NCI-H748 (cell line): Measurements from ENCODE around the gene ID1.
"Not testable (repeated sequence)": the region's sequence is repeated elsewhere in the genome, so short reads cannot be mapped to it uniquely, and the experiment has no call there.

ENCODE experiments used
- DNase-seq: peaks from one replicate; lab custom pipeline; 2025; ENCODE audit not compliant: unreplicated experiment; lab: John Stamatoyannopoulos, UW

The ID1 gene

DNA sequence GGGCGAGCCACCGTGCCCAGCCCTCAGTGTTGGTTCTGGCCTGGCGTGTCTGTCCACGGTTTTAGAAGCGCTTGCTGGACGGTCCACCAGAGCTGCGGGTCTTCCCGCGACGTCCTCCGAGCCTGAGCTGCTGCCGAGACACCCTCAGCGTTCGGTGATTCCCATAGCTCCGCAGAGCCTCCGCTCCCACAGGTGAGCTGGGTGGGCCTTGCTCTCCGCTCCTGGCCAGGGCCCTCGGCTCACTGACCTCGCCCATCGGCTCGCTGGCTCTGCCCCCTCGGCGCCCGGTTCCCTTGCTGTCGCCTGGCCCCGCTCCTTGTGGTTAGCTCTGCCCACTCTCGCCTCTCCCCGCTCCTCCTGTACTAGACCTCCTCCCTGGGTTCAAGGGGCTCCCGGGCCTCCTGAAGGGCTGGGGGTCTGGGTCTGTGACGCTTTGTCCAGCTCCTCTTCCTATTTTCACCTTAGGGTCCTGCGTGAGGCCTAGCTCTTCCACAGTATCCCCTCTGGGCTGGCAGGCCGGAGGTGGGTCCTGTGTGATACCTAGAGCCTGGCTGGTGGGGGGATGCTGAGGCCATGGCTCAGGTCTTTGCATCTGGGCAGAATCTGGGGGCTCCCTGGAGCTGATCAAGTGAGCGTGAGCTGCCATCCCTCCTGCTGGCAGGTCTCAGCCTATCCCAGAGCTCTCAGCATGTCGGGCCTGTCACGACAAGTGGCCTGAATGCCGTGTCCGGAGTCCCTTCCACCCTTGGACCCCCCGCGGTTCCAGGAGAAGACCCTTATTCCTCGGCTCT, 27.7 kb downstream of the ID1 start:
- no peak for DNase-seq

DNA sequence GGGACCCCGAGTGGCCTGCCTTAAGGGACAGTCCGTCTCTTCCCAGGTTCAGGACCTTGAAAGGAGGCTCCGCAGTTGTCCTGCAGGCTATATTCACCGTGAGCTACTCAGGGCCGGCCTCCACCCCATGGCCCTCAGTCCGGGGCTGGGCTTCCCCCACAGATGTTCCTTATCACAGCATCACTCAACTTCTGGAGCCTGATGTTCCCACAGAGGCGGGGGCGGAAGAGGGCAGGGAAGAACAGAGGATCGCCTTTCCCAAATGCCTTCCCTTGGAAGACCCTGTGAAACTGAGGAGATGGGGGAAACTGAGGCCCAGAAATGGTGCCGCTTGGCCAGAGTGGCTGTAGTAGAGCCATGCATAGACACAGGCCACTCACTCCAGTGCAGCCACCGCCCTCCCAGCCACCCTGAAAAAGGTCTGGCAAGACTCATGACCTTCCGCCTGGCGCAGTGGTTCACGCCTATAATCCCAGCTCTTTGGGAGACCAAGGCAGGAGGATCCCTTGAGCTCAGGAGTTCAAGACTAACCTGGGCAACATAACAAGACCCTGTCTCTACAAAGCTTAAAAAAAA, 28.3 kb downstream of the ID1 start:
- DNase-seq: no peak

DNA sequence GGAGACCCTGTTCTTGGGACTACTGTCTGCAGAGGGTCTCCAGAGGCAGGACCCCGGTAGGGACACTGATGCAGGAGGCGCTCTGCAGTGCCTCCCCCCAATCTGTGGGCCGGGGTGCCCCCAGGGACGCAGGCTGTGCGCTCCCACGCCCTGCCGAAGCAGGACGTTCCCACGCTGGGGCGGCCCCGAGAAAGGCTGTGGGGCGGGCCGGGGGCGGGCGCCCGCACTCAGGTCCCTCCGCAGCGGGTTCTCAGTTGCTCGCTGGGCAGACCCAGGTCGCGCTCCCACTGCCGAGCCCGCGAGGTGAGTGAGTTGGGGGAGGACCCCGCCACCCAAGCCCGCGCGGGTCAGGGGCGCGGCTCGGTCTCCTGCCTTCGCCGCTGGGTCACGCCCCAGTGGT, 32.6 kb downstream of the ID1 start, which contains the start of gene COX4I2:
Gene COX4I2, plus strand, starts transcription at position 253 of the 400 bp plus-strand sequence. CDS start 1,106 bp downstream, outside the sequence.
- no peak for DNase-seq

DNA sequence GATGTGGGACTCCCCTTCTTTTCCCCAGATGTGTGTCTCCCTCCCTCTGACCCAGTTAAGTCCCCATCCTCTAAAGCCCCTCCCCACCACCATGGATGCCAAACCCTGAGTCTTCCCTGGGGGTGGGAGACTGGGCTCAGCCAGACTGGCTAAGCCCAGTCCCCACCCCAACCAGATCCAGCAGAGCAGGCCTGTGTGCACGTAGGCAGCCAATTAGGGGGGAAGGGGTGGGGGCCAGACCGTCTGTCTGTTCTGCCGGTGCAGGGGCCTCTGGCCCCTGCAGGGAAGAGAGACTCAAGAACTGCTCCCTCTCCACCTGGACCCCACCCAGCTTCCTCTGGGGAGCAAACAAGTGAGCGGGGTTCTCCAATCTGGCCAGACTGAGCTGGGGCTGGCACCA, 33.2 kb downstream of the ID1 start:
- no peak for DNase-seq

DNA sequence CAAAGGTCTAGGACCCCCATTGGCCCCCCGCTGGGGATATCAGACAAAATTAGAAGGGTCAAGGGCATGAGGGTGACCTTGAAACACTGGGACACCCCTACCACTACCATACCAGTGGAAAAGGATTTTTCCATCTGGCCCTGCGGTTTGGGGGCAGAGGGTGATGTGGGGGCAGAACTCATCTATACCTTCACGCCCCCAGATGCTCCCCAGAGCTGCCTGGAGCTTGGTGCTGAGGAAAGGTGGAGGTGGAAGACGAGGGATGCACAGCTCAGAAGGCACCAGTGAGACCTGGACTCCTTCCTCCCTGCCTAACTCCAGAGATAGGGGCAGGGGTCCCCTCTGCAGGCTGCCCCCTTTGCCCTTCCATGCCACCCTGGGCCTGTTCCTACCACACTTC, 33.7 kb downstream of the ID1 start:
- no peak for DNase-seq

DNA sequence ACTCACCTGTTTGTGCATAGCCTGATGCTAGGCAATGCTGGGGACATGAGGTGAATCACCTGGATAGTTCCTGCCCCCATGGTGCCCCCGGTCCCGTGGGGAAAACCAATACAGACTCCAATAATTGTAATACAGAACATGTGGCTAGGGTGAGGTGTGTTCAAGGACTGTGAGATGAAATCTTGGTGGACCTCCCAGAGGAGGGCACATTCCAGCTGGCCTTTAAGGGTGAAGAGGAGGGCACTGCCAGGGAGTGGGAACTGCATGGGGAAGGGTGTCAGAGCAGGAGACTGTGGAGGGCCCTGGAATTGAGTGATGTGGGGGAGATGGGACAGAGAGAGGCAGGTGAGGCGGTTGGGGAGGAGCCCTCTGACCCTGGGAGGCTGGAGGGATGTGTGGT, 35.2 kb downstream of the ID1 start:
- no peak for DNase-seq

DNA sequence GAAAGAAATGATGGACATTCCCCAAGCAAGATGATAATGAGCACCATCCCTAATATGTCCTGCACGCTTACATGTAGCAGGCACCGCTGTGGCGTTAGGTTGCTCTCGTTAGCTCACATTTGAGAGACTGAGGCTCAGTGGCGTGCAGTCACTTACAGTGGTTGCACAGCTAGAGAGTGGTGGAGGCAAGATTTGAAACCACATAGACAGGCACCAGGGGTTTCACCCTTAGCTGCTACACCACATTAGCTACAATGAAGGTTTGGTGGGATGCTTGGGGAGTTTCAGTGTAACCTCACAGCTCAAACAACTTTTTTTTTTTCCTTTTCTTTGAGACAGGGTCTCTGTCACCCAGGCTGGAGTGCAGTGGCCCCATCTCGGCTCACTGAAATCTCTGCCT, 36.3 kb downstream of the ID1 start:
- DNase-seq: no peak

DNA sequence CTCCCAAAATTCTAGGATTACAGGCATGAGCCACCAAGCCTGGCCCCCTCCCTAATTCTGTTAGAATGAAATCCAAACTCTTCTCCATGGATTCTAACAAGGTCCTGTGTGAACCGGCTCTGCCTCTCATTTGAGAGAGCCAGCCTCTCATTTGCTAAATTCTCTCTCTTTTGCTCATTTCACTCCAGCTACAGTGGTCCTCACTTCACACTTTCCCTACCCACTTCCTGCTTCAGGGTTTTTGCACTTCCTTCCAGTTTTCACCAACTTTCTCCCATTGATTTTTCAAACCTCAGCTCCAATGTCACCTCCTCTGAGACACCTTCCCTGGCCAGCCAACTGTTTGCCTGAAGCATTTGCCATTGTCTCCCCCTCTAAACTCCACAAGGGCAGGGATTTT, 37.7 kb downstream of the ID1 start:
- DNase-seq: no peak

DNA sequence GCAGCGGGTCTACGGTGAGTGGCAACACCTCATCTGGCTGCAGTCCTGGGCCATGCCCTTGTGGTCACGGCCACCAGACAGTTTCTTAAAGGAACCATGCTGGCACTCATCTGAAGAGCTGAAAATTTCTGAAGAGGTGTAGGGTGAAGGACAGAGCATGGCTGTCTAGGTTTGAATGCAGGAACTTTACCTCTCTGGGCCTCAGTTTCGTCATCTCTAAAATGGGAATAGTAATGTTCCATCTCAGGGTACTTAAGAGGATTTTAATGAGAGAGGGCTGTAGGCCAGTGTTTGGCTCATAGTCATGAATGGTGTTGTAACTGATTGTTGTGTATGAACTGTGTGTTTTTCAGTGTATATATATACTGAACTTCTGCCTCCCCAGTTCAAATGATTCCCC, 38.4 kb downstream of the ID1 start:
- DNase-seq: no peak

DNA sequence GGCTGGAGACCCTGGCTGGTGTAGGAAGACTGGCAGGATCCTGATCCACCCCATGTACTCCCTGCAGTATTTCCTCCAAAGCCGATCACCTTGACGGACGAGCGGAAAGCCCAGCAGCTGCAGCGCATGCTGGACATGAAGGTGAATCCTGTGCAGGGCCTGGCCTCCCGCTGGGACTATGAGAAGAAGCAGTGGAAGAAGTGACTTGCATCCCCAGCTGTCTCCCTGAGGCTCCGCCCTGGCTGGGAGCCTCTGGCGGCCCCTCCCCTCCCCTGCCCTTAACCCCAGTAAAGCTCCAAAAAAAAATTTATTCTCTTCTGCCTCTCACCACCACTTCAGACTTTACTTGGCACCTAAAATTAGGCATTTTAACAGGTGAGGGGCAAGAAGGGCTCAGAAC, 39.6 kb downstream of the ID1 start:
- peak; percentile 6 for DNase-seq

DNA sequence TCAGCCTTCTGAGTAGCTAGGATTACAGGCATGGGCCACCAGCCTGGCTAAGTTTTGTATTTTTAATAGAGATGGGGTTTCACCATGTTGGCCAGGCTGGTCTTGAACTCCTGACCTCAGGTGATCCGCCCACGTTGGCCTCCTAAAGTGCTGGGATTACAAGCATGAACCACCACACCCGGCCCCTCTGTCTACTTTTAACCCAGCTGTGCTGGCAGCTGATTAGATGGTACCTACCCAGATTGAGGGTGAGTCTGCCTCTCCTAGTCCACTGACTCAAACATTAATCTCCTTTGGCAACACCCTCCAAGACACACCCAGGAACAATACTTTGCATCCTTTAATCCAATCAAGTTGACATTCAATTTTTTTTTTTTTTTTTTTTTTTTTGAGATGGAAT, 43.0 kb downstream of the ID1 start:
- not testable (repeated sequence) for DNase-seq

DNA sequence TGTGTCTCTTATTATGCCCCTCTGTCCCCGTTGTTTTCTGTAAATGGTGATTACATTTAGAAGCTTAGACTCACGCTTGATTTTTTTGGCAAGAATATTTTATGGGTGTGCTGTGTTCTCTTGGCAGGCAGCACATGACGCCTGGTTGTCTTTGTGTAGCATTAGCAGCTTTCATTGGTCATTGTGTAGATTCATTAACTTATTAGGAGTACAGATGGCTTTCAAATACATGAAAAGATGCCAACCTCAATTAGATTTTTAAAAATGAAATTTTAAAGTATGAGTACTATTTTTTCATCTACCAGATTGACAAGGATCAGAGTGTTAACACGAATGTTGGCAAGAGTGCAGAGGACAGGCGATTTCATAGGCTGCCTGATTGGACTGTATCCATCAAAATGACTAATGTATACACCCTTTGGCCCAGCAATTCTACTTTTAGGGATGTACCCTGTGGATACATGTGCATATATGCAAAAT, 47.9 kb downstream of the ID1 start:
- DNase-seq: no peak

DNA sequence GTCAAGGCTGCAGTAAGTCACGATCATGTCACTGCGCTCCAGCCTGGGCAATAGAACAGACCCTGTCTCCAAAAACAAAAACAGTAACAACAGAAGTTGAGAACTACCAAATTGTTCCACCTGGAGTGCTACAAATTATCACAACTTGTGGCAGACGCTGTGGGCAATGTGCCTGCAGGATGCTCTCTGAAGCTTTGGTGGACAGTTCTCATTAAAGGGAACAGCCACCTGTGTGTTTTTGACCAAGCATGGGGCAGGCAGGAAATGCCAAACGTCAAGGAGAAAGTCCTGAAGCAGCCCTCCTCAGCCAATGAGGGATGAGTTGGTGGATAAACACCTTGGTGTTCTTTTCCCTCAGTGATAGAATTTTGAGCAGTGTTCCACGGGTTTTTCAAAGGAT, 48.5 kb downstream of the ID1 start:
- DNase-seq: no peak

DNA sequence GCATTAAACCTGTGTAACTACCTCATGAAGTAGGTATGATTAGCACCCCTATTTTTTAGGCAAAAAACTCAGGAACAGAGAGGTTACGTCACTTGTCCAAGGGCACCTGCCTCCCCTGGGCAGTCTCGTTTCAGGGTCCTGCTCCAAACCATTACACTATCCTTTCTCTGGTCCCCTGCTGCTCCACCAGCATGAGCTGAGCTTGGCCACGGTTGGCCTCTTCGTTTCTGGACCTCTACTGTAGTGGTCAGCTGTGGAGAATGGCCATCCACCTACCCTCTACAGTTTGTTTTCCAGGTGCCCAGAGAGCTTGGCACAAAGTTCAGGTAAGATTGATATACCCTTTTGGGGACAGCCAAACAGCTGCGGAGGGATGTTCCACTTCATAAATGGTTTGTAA, 49.4 kb downstream of the ID1 start:
- no peak for DNase-seq
